HK-2 (cell line): ENCODE measurements around the gene FSIP1.

Source experiments
- DNase-seq: peaks from one replicate; pipeline ENCODE4 v3.0.0-alpha.2; 2018; ENCODE audit not compliant: unreplicated experiment

FSIP1 gene

GRCh38 chr15:39582286-39582976 lies 200.2 kb downstream of the FSIP1 start:
- DNase-seq, result peak; percentile 28

- peak; percentile 42 for DNase-seq
These were observed 200.8 kb downstream of the FSIP1 start for GRCh38 chr15:39581793-39582285.

- no peak for DNase-seq
These were observed 201.3 kb downstream of the FSIP1 start for GRCh38 chr15:39581242-39581792.

GRCh38 chr15:39580485-39581241 lies 202.0 kb downstream of the FSIP1 start, which contains the start of gene THBS1:
TSS of gene THBS1 (plus strand) at chr15:39581079. CDS start at chr15:39581858, 779 bp downstream.
- DNase-seq, result peak; percentile 91

GRCh38 chr15:39580117-39580484 lies 202.5 kb downstream of the FSIP1 start:
- peak; percentile 85 for DNase-seq

- DNase-seq, result peak; percentile 84
These were observed 203.0 kb downstream of the FSIP1 start for GRCh38 chr15:39579487-39580116.

- DNase-seq, result no peak
These were observed 203.7 kb downstream of the FSIP1 start for GRCh38 chr15:39578851-39579486.

- no peak for DNase-seq
These were observed 207.5 kb downstream of the FSIP1 start for GRCh38 chr15:39575180-39575579.

GRCh38 chr15:39574427-39574826 lies 208.2 kb downstream of the FSIP1 start:
- no peak for DNase-seq

GRCh38 chr15:39573844-39574243 lies 208.8 kb downstream of the FSIP1 start:
- DNase-seq, result no peak

- DNase-seq, result no peak
These were observed 209.4 kb downstream of the FSIP1 start for GRCh38 chr15:39573287-39573686.

- no peak for DNase-seq
These were observed 216.8 kb downstream of the FSIP1 start for GRCh38 chr15:39565851-39566250.

GRCh38 chr15:39564972-39565665 lies 217.5 kb downstream of the FSIP1 start:
- DNase-seq, result no peak

- no peak for DNase-seq
These were observed 224.2 kb downstream of the FSIP1 start for GRCh38 chr15:39558421-39558820.

- no peak for DNase-seq
These were observed 226.2 kb downstream of the FSIP1 start for GRCh38 chr15:39556461-39556860.

- no peak for DNase-seq
These were observed 226.8 kb downstream of the FSIP1 start for GRCh38 chr15:39555885-39556284.

- DNase-seq, result no peak
These were observed 227.8 kb downstream of the FSIP1 start for GRCh38 chr15:39554746-39555387.

GRCh38 chr15:39553947-39554693 lies 228.5 kb downstream of the FSIP1 start:
- DNase-seq, result no peak

GRCh38 chr15:39552556-39552955 lies 230.1 kb downstream of the FSIP1 start:
- no peak for DNase-seq

- DNase-seq, result no peak
These were observed 231.2 kb downstream of the FSIP1 start for GRCh38 chr15:39551476-39551875.
